RWPE1 (cell line): Measurements from ENCODE around the gene PPIB.
A peak's percentile ranks its signal among the peaks of the same experiment; 100 is the strongest.

ENCODE experiments used
- CTCF ChIA-PET: fragments of 350-600 bp; sonication (Branson Sonifier 250); formaldehyde crosslinking; extraction: SDS; loops from one replicate; lab custom pipeline; 2021; lab: Yijun Ruan, JAX
- POLR2A ChIA-PET: fragments of 400-600 bp; formaldehyde crosslinking; extraction: SDS; loops from one replicate; lab custom pipeline; 2020; ENCODE audit warnings: antibody characterized with exemption; ENCODE audit not compliant: low non-redundant PET; lab: Yijun Ruan, JAX
- DNase-seq: peaks from one replicate; pipeline ENCODE4 v3.0.0; 2012; ENCODE audit warnings: low spot score
- H3K27ac ChIP-seq: fragments of 450-650 bp; 2 replicates; pipeline ENCODE4 v1.5.1; 2017
- TF ChIP-seq, protein P1 (sequence below): fragments of 450-650 bp; conservative IDR thresholded peaks from 2 replicates; pipeline ENCODE4 v1.5.1; 2017; ENCODE audit warnings: low read depth, mild to moderate bottlenecking

PPIB gene

DNA sequence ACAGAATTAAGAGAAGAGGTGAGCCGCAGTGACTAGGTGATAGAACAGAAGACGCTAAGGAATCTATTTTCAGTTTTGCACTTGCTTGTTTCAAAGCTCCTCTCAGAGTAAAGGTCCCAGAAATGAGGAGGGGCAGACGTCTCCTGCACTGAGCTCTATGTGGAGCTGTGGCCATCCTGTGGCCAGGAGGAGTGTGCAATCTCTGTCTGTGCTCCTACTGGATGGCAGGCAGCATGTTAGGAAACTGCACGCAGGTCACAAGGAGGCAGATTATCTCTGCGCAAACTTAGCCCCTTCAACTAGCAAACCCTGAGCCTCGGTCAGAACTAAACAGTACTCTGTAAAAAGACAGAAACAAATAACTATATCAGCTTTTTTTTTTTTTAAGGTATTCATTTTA lies 31.1 kb upstream of the PPIB start:
- ChIA-PET CTCF (interaction anchor here (0.6 to 0.8 kb wide), 3 partner anchors 18 to 181 kb away, joined by 3 to 4 read pairs (median 4); no protein-coding TSS in a partner anchor), POLR2A (no interaction called here)
- H3K27ac ChIP-seq: no peak overlapping the region
- DNase-seq: no peak
- TF ChIP-seq, protein P1, sequence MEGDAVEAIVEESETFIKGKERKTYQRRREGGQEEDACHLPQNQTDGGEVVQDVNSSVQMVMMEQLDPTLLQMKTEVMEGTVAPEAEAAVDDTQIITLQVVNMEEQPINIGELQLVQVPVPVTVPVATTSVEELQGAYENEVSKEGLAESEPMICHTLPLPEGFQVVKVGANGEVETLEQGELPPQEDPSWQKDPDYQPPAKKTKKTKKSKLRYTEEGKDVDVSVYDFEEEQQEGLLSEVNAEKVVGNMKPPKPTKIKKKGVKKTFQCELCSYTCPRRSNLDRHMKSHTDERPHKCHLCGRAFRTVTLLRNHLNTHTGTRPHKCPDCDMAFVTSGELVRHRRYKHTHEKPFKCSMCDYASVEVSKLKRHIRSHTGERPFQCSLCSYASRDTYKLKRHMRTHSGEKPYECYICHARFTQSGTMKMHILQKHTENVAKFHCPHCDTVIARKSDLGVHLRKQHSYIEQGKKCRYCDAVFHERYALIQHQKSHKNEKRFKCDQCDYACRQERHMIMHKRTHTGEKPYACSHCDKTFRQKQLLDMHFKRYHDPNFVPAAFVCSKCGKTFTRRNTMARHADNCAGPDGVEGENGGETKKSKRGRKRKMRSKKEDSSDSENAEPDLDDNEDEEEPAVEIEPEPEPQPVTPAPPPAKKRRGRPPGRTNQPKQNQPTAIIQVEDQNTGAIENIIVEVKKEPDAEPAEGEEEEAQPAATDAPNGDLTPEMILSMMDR: no peak

DNA sequence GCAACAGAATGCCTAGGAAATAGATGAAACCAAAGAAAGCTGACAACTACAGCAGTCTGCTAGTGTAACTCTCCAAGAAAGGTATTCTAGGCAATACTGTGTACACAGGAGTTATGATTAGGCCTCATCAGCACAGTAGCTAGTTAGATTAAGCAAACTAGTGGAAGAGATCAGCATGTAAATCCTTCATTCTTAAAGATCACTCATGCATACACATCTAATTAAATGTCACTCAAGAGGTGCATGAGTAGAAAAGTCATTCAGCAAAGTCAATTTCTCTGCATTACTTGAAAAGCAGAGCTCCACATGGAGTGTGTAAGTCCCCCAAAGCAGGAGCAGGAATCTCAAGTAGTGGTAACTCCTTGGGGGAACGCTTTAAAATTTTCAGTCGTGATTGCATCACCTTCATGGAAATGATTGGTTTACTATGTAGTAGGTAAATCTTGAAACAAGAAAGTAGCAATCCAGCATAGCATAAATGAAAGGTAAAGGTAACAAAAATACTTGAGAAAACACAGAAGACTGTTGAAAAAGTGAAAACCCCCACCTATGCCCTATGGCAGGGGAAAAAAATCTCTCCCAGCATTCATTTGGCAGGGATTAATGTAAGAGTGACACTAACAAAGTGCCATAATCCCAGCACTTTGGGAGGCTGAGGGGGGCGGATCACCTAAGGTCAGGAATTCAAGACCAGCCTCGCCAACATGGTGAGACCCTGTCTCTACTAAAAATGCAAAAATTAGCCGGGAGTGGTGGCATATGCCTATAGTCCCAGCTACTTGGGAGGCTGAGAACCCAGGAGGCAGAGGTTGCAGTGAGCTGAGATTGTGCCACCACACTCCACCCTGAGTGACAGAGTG lies 29.4 kb upstream of the PPIB start:
- no peak overlapping the region for H3K27ac ChIP-seq
- POLR2A ChIA-PET: no interaction called here
- TF ChIP-seq, protein P1: no peak
- DNase-seq: no peak
- CTCF ChIA-PET: no interaction called here

DNA sequence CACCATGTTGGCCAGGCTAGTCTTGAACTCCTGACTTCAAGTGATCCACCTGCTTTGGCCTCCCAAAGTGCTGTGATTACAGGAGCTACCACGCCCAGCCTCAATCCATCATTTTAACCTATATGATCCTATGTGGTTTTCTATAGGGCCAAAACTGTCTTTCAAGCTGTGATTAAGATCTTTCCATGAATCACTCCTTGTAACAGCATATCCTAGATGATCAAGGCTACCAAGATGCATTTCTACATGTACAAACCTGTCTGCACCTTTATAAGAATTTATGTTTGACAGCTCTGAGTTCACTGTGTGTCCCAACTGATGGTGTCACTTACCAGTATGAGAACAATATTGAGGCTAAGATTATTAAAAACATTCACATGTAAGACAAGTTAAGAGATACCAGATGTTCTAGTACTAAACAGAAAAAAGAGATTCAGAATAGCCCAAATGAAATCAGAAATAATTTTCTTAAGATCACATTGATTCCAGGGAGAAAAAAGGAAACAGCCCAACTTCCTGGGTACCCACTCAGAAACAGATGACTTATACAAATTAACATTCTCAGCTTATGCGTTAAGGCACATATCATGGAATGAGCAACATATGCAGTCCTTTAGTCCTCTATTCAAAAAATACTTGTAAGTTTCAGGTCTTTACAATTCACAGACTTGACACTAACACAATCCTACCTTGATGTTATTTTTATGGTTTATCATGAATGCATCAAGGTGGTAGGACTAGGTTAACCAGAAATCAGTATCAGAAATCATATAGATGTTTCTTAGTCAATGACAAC lies 24.8 kb upstream of the PPIB start:
- TF ChIP-seq, protein P1: no peak
- H3K27ac ChIP-seq: peak overlapping the region; percentile 83
- peak; percentile 94 for DNase-seq
- ChIA-PET POLR2A (no interaction called here), CTCF (no interaction called here)

- TF ChIP-seq, protein P1: no peak
- POLR2A ChIA-PET: no interaction called here
These were observed 22.5 kb upstream of the PPIB start for GRCh38 chr15:64185146-64185911.

DNA sequence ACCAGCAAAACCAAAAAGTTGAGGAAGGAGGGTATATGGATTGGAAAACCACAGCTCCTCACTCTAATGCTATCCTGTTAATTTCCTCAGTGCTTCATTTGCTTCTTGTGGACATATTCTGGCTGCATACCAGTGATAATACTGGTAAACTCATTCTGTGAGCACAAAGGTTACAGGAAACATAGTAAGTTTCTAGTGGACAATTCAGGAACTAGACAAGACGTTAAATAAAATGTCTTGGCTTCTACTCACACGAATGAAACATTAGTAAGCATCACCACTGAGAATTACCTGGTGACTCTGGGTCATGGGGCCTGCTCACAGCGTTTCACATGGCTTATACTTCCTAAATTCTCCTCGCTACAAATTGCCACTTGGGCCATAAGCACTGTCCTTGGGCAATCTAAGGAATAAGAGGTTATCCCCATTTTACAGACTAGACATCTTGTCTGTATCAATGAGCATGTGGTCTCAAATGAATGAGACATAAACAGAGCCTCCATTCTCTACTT lies 20.1 kb upstream of the PPIB start:
- POLR2A ChIA-PET: no interaction called here
- no peak for DNase-seq

More at GRCh38 chr15:64185146-64185911, 22.5 kb upstream of the PPIB start:
- no peak for DNase-seq
- CTCF ChIA-PET: interaction anchor here (0.6 kb wide), 1 partner anchor 380 kb away, joined by 3 read pairs; no protein-coding TSS in a partner anchor
- H3K27ac ChIP-seq: no peak overlapping the region

More for the DNA sequence above, 20.1 kb upstream of the PPIB start:
- no peak overlapping the region for H3K27ac ChIP-seq
- TF ChIP-seq, protein P1: no peak
- CTCF ChIA-PET: no interaction called here
